Kidney capillary endothelial cell (primary cell): ENCODE data around the gene ZBTB7C.

Experiments used
- DNase-seq: peaks from one replicate; pipeline ENCODE4 v3.0.0-alpha.2; 2018; ENCODE audit warnings: low spot score

Gene ZBTB7C

GRCh38 chr18:48418539-48419276 is 9.5 kb upstream of the ZBTB7C start:
- DNase-seq: no peak

GRCh38 chr18:48417985-48418384 is 8.8 kb upstream of the ZBTB7C start:
- DNase-seq: no peak

- no peak for DNase-seq
Measured at GRCh38 chr18:48413342-48413741, 4.2 kb upstream of the ZBTB7C start.

DNA sequence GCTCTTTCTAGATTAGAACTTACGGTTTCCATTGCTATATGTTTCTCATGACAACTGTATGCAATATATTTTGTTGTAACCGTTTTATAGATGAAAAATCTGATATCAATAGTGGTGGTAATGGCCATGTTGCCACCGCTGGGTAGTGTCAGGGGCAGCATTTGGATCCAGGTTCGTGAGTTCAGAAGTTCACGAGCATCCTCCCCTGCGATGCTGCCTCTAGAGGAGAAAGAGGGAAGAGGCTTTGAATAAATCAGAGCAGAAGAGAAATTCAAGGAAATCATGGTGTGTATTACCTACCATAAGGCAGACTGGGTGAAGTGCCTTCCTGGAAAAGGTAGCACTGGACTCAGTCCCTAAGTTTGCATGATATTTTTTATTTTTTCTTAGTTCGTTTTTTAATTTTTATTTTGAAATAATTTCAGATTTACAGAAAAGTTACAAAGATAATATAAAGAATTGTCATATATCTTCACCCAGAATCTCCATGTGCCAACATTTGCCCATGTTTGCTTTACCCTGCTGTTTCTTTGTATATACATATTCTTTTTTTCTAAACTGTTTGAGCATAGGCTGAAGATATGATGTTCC is 3.3 kb upstream of the ZBTB7C start:
- DNase-seq: peak; percentile 40

- peak; percentile 68 for DNase-seq
Measured at GRCh38 chr18:48410095-48410920, 1.1 kb upstream of the ZBTB7C start.

DNA sequence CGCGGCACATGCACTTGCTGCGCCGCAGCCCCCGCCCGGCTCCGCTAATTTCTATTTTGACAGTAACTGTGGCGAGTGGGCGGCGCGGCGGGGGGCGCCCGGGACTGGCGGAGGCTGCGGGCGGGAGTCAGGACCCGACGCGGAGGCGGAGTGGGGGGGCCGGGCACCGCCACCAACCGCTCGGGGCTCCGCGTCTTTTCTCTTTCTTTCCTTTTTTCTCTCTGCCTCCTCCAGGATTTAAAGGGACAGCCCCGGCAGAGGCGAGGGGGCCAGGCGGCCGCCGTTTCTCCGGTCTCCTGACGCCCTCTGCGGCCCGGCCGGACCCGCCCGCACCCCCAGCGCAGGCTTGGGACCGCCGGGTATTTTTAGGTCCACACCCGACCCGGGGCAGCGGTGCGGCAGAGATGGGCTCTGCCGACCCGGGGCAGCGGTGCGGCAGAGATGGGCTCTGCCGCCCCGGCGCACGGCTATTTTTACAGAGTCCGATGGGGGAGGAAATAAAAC is 460 bp upstream of the ZBTB7C start:
- DNase-seq: no peak

DNA sequence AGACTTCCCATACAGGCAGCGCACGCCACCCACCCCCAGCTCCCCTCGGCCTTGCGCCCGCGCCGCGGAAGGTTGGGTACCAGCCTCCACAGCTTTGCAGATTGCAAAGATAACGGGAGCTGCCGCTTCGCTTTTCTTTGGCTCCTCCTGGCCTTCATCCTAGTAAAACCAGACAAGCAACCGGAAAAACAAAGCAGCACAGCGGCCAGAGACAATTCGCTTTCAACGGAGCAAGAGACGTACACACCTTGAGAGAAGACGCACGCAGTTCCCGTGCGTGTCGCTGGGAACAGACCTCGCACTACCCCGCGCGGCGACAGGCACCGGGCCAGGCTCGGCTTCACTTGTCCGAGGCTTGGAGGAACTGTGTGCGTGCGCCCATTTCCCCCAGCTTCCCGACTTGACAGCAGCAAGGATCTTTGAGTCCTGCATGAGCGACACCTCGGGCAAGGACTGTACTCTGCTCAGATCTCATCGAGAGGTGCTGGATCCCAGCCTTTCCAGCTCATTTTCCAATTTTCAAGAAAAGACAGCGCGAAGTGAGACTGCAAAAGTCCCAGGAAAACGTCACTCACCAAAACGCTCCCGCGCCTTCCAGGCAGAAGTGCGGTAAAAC is 964 bp downstream of the ZBTB7C start:
- DNase-seq: no peak

- no peak for DNase-seq
Measured at GRCh38 chr18:48407358-48407757, 1.8 kb downstream of the ZBTB7C start.

- no peak for DNase-seq
Measured at GRCh38 chr18:48405978-48406377, 3.2 kb downstream of the ZBTB7C start.

DNA sequence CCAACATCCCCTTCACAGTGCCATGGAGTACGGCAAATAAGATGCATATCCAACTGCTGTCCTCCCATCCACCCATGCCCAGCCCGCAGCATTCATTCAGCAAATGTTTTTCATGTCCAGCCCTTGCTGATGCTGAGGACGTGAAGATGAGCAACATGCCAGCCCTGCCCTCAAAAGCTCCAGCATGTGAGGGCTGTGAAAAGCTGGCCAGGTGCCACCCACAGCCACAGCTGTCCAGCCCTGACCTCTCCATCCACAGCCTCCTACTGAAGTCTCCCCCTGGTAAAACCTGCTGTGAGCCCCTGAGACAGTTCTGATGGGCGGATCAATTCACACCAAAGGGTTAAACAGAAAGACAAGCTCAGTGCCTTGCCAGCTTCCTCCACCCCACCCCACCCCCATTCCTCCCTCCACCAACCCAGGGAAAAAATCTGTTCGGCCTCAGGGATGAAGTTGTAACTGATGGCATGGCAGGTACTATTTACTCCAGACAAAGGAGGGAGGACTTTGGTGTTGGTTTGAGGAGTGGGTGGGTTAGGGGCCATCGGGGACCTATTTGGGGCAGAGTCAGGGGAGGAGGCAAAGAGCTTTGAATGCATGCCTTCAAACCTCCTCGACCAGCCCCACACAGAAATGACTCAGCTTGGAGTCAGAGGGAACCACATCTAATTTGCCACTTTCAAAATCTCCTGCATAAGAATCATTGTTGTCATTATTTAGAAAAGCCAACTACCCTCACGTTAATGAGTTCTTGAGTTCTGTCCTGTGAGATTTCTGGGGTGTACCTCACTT is 4.3 kb downstream of the ZBTB7C start:
- DNase-seq: no peak

DNA sequence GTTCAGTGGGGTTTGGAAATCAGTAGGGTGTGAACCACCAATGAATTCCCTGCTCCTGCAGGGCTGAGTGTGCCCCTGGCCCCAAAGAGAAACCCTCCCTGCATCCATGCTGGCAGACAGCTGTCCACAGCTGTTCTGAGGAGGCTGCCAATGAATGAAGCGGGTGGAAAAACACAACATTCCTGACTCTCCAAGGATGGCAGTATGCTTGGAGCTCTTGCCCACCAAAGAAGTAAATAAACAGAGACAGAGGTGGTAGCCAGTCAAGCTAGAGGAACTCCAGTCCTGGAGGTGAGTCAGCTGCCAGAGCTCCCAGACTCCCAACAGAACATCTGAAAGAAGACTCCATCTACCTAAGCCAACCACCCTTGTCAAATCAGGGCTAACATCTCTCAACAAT is 6.2 kb downstream of the ZBTB7C start:
- DNase-seq: no peak

DNA sequence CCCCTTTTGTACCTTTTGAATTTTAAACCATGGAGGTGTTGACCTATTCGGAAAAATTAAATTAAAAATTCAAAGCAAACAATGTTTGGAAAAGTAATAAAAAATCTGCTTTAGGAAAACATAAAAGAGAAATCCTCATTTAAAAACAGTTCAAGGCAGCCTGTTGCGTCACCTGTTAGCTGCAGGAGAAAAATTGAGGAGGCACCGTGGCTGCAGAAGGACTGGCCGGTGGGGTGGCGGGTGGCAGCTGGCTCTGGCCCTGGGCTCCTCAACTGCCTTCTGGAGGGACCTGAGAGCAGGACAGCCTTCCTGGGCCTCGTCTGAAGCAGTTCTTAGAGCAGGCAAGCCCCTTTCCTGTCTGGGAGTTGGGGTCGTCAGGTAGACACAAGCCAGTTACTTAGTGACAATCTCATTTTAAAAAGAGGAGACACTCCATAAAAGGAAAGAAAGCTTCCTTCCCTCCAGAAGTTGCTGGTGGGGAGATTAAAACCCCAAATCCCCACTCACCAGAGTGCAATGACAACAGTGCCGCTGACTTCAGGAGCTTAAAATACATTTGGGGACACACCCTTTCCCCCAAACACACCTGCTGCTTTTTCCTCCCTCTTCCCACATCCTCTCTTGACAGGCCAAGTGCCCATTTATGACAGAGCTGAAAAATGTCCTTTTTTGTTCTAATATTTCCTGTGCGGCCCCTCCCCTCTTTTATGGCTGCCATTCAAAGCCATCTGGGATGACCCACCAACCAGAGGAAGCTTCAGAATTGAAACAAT is 9.7 kb downstream of the ZBTB7C start:
- no peak for DNase-seq

DNA sequence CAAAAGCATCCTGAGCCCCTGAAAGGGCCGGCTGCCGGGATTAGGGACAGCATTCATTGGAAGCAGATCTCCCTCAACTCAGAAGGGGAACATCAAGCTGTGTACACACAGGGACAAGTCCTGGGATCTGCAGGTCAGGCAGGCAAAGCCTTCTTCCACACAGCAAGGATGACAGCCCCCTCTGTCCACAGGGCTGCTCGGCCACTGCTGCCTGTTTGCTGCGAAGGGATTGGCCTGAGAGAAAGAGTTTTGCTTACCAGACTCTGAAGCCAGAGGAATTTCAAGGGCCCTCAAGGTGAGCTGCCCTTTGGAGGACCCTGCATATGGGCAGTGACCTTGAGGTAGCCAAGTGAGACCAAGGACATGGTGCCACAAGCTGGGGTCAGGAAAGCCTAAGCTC is 11.1 kb downstream of the ZBTB7C start:
- DNase-seq: no peak

DNA sequence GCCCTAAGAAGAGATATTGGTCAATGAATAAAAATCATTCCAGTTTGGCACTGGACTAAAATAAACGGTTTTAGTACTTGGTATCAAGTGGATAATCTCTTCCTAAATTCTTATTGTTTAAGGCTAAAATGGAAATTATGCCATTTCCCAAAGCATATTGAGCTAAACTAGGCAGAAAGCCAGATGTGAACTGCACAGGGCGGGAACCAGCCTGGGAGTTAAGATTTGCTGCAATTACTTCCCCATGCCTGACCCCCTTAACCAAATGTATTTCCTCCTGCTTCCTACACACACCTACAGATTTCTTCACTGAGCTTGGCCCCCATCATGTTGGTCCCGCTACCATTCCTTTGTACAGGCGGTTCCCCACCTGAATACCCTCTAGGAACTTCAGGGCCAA is 12.2 kb downstream of the ZBTB7C start:
- DNase-seq: no peak

GRCh38 chr18:48396561-48396960 is 12.6 kb downstream of the ZBTB7C start:
- no peak for DNase-seq

DNA sequence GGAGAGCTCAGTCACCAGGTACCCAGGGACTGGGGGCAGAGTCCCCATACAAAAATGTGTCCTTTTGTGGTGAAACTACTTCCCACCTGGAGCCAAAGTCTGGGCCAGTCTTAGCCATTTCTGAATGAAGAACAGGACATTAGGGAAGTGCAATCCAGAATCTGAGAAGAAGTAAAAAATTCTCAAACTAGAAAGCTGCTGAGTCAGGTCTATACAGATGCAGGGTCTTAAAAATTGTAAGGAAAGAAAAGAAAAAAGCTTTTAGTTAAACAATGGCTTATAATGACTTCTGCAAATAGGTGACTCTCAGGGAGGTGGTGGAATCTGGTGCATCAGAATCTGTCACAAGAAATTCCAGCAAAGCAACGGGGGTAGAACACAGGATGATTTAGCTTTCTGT is 13.5 kb downstream of the ZBTB7C start:
- no peak for DNase-seq

DNA sequence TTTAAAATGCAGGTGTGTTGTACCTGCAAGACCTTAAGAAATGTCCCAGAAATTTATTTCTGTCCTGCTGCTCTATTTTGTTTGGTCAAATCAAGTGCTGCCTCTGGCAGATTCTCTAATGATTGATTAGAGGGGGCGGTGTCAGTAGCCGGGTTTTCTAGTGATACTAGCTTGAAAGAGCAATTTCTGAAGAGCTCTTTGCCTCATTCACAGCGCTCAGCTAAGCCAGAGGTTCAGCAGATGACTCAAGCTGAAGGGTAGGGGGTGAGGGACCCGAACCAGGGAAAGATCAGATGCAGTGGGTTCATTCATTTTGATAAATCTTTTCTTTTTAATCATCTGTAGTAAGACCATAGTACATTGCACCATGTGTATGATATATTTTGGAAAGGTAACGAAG is 15.0 kb downstream of the ZBTB7C start:
- DNase-seq: no peak

DNA sequence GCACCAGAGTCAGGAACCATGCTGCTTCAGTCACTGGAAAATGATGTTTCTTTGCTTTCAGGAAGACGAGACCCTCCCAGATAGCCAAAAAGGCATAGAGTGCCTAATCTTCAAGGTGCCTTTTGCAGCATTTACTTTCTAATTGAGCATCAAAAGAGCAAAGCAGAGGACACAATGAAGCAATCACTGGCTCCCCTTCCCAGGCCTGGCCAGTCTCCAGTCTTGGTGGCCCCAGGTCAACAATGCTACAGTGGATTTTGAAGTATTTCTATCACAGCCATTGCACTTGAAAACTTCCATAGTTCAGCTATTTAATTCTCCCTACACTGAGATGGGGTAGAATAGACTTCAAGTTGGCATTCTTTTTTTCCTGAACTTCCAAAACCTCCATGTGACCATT is 15.4 kb downstream of the ZBTB7C start:
- DNase-seq: no peak

GRCh38 chr18:48393170-48393569 is 16.0 kb downstream of the ZBTB7C start:
- DNase-seq: no peak

GRCh38 chr18:48392268-48392667 is 16.9 kb downstream of the ZBTB7C start:
- no peak for DNase-seq

GRCh38 chr18:48391868-48392267 is 17.3 kb downstream of the ZBTB7C start:
- DNase-seq: no peak
